Measurements from ENCODE around the gene SEMA4C. TPM values are rescaled to one million over a fixed set of nuclear protein-coding genes. Genes with fewer than 3 reads are reported as not detected.

SEMA4C gene
- total RNA-seq, 2 experiments from 2014 or later: 55.8 to 56.8 TPM

GRCh38 chr2:96830044-96830562 is 39.8 kb downstream of the SEMA4C start:
- CTCF ChIA-PET: no interaction called here
- TF ChIP-seq CTCF (IDR thresholded peaks at IDR 0.05): no peak
- Histone ChIP-seq H3K27me3 (ENCODE audit: control insufficient read depth in 1 of 2, insufficient read depth in 2 of 2, low read length in 2 of 2) (no peaks in the 10 kb centered on the region), H3K36me3 (ENCODE audit: insufficient read depth, low read length) (peaks cover 89% of the 10 kb centered on the region), H3K9me3 (ENCODE audit: control insufficient read depth in 1 of 2, insufficient read depth in 1 of 2, low read length in 2 of 2) (no peaks in the 10 kb centered on the region), H3K27ac (ENCODE audit: low read depth in 1 of 2, low read length in 2 of 2) (peak overlapping the region in 1 of 2 donors; percentile 21), H3K4me1 (ENCODE audit: insufficient read depth, low read length) (no peaks in the 10 kb centered on the region), H3K4me3 (ENCODE audit: low read length) (no peak overlapping the region)
- H3K4me1 Mint-ChIP-seq (ENCODE audit: low read depth): no peaks in the 10 kb centered on the region
- no peaks in the 10 kb centered on the region for H3K27me3 Mint-ChIP-seq
- H3K9me3 Mint-ChIP-seq: no peaks in the 10 kb centered on the region
- no peak overlapping the region for H3K4me3 Mint-ChIP-seq
- no peak for ATAC-seq (ENCODE audit: poor library complexity)
- intact Hi-C loops (cut with DNase I, micrococcal nuclease): no loop called here
- peaks cover 86% of the 10 kb centered on the region for H3K36me3 Mint-ChIP-seq (ENCODE audit: low read depth)
- no peak for DNase-seq
- POLR2A ChIA-PET: no interaction called here
- peak overlapping the region; percentile 54 for H3K27ac Mint-ChIP-seq

DNA sequence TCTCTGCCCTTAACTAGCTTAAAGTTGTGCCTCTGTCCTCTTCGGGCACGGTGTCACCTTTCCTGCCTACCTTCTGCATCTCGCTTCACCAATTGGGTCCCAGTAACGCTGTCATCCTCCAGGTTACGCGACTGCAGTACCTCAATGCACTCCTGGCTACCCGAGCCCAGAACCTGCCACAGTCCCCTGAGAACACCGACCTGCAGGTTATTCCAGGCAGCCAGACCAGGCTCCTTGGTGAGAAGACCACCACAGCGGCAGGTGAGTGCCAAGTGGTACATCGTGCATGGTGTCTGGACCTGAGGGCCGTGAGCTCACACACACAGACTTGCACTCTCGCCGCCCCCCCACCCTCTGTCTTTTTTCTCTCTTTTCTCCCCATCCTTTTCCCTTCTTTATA is 41.0 kb downstream of the SEMA4C start:
- no peak for DNase-seq
- ATAC-seq (ENCODE audit: poor library complexity): no peak
- H3K36me3 ChIP-seq (ENCODE audit: insufficient read depth, low read length): peaks cover 94% of the 10 kb centered on the region
- CTCF ChIA-PET: no interaction called here
- POLR2A ChIA-PET: no interaction called here
- H3K27ac ChIP-seq (ENCODE audit: low read depth in 1 of 2, low read length in 2 of 2): no peak overlapping the region
- H3K27ac Mint-ChIP-seq: no peak overlapping the region
- TF ChIP-seq CTCF (IDR thresholded peaks at IDR 0.05): no peak
- H3K36me3 Mint-ChIP-seq (ENCODE audit: low read depth): peaks cover 85% of the 10 kb centered on the region
- no peaks in the 10 kb centered on the region for H3K9me3 Mint-ChIP-seq
- intact Hi-C loops (cut with DNase I, micrococcal nuclease): no loop called here
- H3K27me3 Mint-ChIP-seq: no peaks in the 10 kb centered on the region
- no peaks in the 10 kb centered on the region for H3K9me3 ChIP-seq (ENCODE audit: control insufficient read depth in 1 of 2, insufficient read depth in 1 of 2, low read length in 2 of 2)
- H3K27me3 ChIP-seq (ENCODE audit: control insufficient read depth in 1 of 2, insufficient read depth in 2 of 2, low read length in 2 of 2): no peaks in the 10 kb centered on the region
- peaks cover 5% of the 10 kb centered on the region for H3K4me1 Mint-ChIP-seq (ENCODE audit: low read depth)
- no peaks in the 10 kb centered on the region for H3K4me1 ChIP-seq (ENCODE audit: insufficient read depth, low read length)
- H3K4me3 Mint-ChIP-seq: no peak overlapping the region
- H3K4me3 ChIP-seq (ENCODE audit: low read length): no peak overlapping the region

DNA sequence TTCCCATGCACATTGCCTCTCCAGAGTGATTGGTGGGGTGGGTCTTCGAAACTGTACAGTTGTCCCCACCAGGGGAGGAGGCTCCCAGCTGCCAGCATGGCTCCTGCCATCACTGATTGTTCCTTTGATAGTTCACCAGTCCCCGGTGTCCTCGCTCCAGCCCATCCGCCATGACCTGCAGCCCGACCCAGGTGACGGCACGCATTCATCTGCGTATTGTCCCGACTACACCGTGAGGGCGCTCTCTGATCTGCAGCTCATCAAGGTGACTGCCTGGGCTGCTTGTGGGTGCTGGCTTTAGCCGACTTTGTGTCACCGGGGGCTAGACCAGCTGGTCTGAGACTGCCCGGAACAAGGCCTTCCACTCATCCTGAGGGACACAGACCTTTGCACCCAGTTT is 41.4 kb downstream of the SEMA4C start:
- H3K4me3 Mint-ChIP-seq: no peak overlapping the region
- H3K27ac ChIP-seq (ENCODE audit: low read depth in 1 of 2, low read length in 2 of 2): no peak overlapping the region
- H3K36me3 ChIP-seq (ENCODE audit: insufficient read depth, low read length): peaks cover 94% of the 10 kb centered on the region
- H3K4me1 Mint-ChIP-seq (ENCODE audit: low read depth): peaks cover 5% of the 10 kb centered on the region
- peaks cover under 1% of the 10 kb centered on the region for H3K4me1 ChIP-seq (ENCODE audit: insufficient read depth, low read length)
- ChIA-PET CTCF (no interaction called here), POLR2A (no interaction called here)
- intact Hi-C loops (cut with DNase I, micrococcal nuclease): no loop called here
- H3K9me3 ChIP-seq (ENCODE audit: control insufficient read depth in 1 of 2, insufficient read depth in 1 of 2, low read length in 2 of 2): no peaks in the 10 kb centered on the region
- H3K27me3 Mint-ChIP-seq: no peaks in the 10 kb centered on the region
- TF ChIP-seq CTCF (IDR thresholded peaks at IDR 0.05): no peak
- no peaks in the 10 kb centered on the region for H3K27me3 ChIP-seq (ENCODE audit: control insufficient read depth in 1 of 2, insufficient read depth in 2 of 2, low read length in 2 of 2)
- peaks cover 83% of the 10 kb centered on the region for H3K36me3 Mint-ChIP-seq (ENCODE audit: low read depth)
- no peaks in the 10 kb centered on the region for H3K9me3 Mint-ChIP-seq
- no peak overlapping the region for H3K27ac Mint-ChIP-seq
- no peak overlapping the region for H3K4me3 ChIP-seq (ENCODE audit: low read length)
- DNase-seq (no peak), ATAC-seq (ENCODE audit: poor library complexity) (no peak)

Data from CD4-positive, alpha-beta T cell (primary cell).